Measurements from ENCODE around the gene C5orf63. TPM values are rescaled to one million over a fixed set of nuclear protein-coding genes. Genes with fewer than 3 reads are reported as not detected.

Gene C5orf63
- total and polyA plus RNA-seq, 10 of the 15 experiments (the other 5 are each of a cell fraction or from before 2014, with no cell fraction given) = 8.7 to 54.3 (median 11.9) TPM

GRCh38 chr5:127064253-127064840 is 9.0 kb downstream of the C5orf63 start:
- H3K4me2 ChIP-seq (ENCODE audit: control insufficient read depth, insufficient read depth) = no peak overlapping the region
- WGBS (ENCODE audit: insufficient coverage, insufficient replicate concordance, low lambda C conversion rate, missing lambda C conversion rate) = 62% methylated on average over 4 of the region's 4 CpGs
- no peak for TF ChIP-seq BRCA1 (IDR thresholded peaks at IDR 0.05; ENCODE audit: low read depth, low read length)
- TF ChIP-seq, protein P1, sequence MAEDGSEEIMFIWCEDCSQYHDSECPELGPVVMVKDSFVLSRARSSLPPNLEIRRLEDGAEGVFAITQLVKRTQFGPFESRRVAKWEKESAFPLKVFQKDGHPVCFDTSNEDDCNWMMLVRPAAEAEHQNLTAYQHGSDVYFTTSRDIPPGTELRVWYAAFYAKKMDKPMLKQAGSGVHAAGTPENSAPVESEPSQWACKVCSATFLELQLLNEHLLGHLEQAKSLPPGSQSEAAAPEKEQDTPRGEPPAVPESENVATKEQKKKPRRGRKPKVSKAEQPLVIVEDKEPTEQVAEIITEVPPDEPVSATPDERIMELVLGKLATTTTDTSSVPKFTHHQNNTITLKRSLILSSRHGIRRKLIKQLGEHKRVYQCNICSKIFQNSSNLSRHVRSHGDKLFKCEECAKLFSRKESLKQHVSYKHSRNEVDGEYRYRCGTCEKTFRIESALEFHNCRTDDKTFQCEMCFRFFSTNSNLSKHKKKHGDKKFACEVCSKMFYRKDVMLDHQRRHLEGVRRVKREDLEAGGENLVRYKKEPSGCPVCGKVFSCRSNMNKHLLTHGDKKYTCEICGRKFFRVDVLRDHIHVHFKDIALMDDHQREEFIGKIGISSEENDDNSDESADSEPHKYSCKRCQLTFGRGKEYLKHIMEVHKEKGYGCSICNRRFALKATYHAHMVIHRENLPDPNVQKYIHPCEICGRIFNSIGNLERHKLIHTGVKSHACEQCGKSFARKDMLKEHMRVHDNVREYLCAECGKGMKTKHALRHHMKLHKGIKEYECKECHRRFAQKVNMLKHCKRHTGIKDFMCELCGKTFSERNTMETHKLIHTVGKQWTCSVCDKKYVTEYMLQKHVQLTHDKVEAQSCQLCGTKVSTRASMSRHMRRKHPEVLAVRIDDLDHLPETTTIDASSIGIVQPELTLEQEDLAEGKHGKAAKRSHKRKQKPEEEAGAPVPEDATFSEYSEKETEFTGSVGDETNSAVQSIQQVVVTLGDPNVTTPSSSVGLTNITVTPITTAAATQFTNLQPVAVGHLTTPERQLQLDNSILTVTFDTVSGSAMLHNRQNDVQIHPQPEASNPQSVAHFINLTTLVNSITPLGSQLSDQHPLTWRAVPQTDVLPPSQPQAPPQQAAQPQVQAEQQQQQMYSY (CRISPR knock-in tag; IDR thresholded peaks at IDR 0.05) = no peak
- no peak for TF ChIP-seq E4F1 (IDR thresholded peaks at IDR 0.05; ENCODE audit: borderline replicate concordance, partially characterized antibody)
- TF ChIP-seq CTCF (IDR thresholded peaks at IDR 0.05 in 2 of 3, conservative IDR thresholded peaks at IDR 0.05 in 1 of 3; ENCODE audit: control insufficient read depth in 2 of 3, extremely low read depth in 1 of 3, insufficient read depth in 1 of 3, low read depth in 3 of 3, low read length in 3 of 3) = no peak
- TF ChIP-seq TCF12 (IDR thresholded peaks at IDR 0.05; ENCODE audit: low read depth, low read length) = no peak
- no peak for TF ChIP-seq IKZF1 (conservative IDR thresholded peaks at IDR 0.05)
- no peak for TF ChIP-seq EZH2 (IDR thresholded peaks at IDR 0.05; ENCODE audit: borderline replicate concordance, control insufficient read depth, low read depth, low read length)
- TF ChIP-seq STAT1 (conservative IDR thresholded peaks at IDR 0.05) = no peak
- no peak for TF ChIP-seq WRNIP1 (IDR thresholded peaks at IDR 0.05; ENCODE audit: borderline replicate concordance, low read depth, low read length)
- no peak for TF ChIP-seq RUNX3 (IDR thresholded peaks at IDR 0.05; ENCODE audit: low read length)
- no peak for TF ChIP-seq FOXK2 (IDR thresholded peaks at IDR 0.05)
- TF ChIP-seq BHLHE40 (IDR thresholded peaks at IDR 0.05; ENCODE audit: borderline replicate concordance in 1 of 2, low read depth in 2 of 2, low read length in 1 of 2) = no peak

More at GRCh38 chr5:127064253-127064840, 9.0 kb downstream of the C5orf63 start:
- no TSS peak for BruUV-seq (replicated peaks)
- no peak overlapping the region for H3K4me3 ChIP-seq
- DNase-seq (ENCODE audit: low read depth, low spot score) (no peak), FAIRE-seq (no peak), ATAC-seq (no peak)
- no peak overlapping the region for H3K9ac ChIP-seq (ENCODE audit: control insufficient read depth, insufficient read depth, low read length)
- H3K27ac ChIP-seq (ENCODE audit: control insufficient read depth, insufficient read depth) = no peak overlapping the region
- no peaks in the 10 kb centered on the region for H3K9me3 ChIP-seq (replicated peaks; ENCODE audit: control insufficient read depth, insufficient read depth, low read length)
- RAD21 ChIA-PET (ENCODE audit: unreplicated experiment) = interaction anchor here (0.7 to 1.4 kb wide), 2 partner anchors 8 to 105 kb away, joined by 3 to 4 read pairs; partner anchors contain the start of gene C5orf63
- H3K79me2 ChIP-seq (ENCODE audit: control insufficient read depth, insufficient read depth, low read length) = no peaks in the 10 kb centered on the region
- no peak overlapping the region for H2AFZ ChIP-seq (ENCODE audit: control insufficient read depth, low read depth, low read length)
- H3K36me3 ChIP-seq (ENCODE audit: control insufficient read depth in 2 of 2, insufficient read depth in 2 of 2, low read length in 1 of 2) = peaks cover 0 to 3% of the 10 kb centered on the region in 2 experiments; a peak in 2 of 4 replicates
- no peaks in the 10 kb centered on the region for H4K20me1 ChIP-seq (ENCODE audit: control insufficient read depth, insufficient read depth)
- SMC1A ChIA-PET (ENCODE audit: uncharacterized antibody, unreplicated experiment) = interaction anchor here (0.7 to 2.6 kb wide), 4 partner anchors 8 to 310 kb away, joined by 3 to 9 read pairs (median 6); no protein-coding TSS in a partner anchor
- CTCF ChIA-PET = interaction anchor here (1.0 to 2.1 kb wide), 2 partner anchors 9 to 20 kb away, joined by 6 to 7 read pairs; partner anchors contain the start of gene C5orf63
- in situ Hi-C loops (cut with MboI) (no loop called here), intact Hi-C loops (cut with micrococcal nuclease; ENCODE audit: unreplicated experiment) (no loop called here)
- H3K4me1 ChIP-seq (ENCODE audit: control insufficient read depth, insufficient read depth, low read length) = no peaks in the 10 kb centered on the region
- POLR2A ChIA-PET = interaction anchor here (0.6 to 1.2 kb wide), 2 partner anchors 8 to 17 kb away, joined by 3 read pairs; no protein-coding TSS in a partner anchor
- H3K27me3 ChIP-seq (replicated peaks in 1 of 2; ENCODE audit: control insufficient read depth in 2 of 2, insufficient read depth in 2 of 2, low read length in 1 of 2) = no peaks in the 10 kb centered on the region

Measured in GM12878 (cell line).